Pancreas (tissue), 10 donors: Measurements from ENCODE around the gene SLC2A5. TPM values are rescaled to one million over a fixed set of nuclear protein-coding genes. Genes with fewer than 3 reads are reported as not detected.

Source experiments
- ATAC-seq, 4 donors: fragments of 200-7000 bp; cut with Tn5 transposase; one replicate each; pipeline versions ENCODE4 v1.8.0 to v1.9.1; 2020; ENCODE audit warnings: mild to moderate bottlenecking in 4 of 4, moderate library complexity in 4 of 4
- DNase-seq, 6 donors: peaks; one replicate each; pipeline ENCODE4 v3.0.0-alpha.2; 2020
- FAIRE-seq: peaks from 2 replicates; lab custom pipeline; 2012; peaks lifted over from hg19 to GRCh38; lab: Jason Lieb, UNC
- H3K27ac ChIP-seq, 4 donors: fragments of 200-600 bp; sonication (generic); 1 replicate in 3 of 4; 2 replicates in 1 of 4; pipeline versions ENCODE4 v1.5.0 to v1.8.0; 2020
- H3K27me3 ChIP-seq, 4 donors: fragments of 200-600 bp; one replicate each; pipeline ENCODE4 v1.8.0; 2021
- H3K36me3 ChIP-seq, 3 donors: fragments of 200-600 bp; sonication (generic) in 1 of 3; one replicate each; pipeline versions ENCODE4 v1.5.0 to v1.8.0; 2020 to 2021
- H3K4me1 ChIP-seq, 3 donors: fragments of 200-600 bp; one replicate each; pipeline ENCODE4 v1.8.0; 2021
- H3K4me3 ChIP-seq, 4 donors: fragments of 200-600 bp; sonication (generic) in 2 of 4; one replicate each; pipeline versions ENCODE4 v1.5.0 to v1.8.0; 2020 to 2021
- H3K9me3 ChIP-seq, 4 donors: fragments of 200-600 bp; one replicate each; pipeline ENCODE4 v1.8.0; 2021
- WGBS, 2 donors: extraction: QIAGEN DNeasy Blood & Tissue Kit; methylation state at CpG; one replicate each; pipeline ENCODE4 v1.1.7; 2013; 5-methylcytosine and 5-hydroxymethylcytosine counted together
- intact Hi-C, 3 donors: fragments of 100-400 bp; cut with DNase I; formaldehyde crosslinking; loops; one replicate each; pipeline versions ENCODE4 v1.11.1 to v1.14.2; 2022
- polyA plus RNA-seq, 2 donors: library from polyadenylated mRNA; stranded (reverse); fragments of 200-250 nt; gene quantifications; one replicate each; pipeline ENCODE4 v1.2.3, GENCODE V29; 2013
- total RNA-seq, 6 donors: library from RNA; stranded (reverse); fragmentation: NEBNext Ultra II Directional in 4 of 6; extraction: Animal tissue kit (Norgen Biotek cat#: 25700) in 4 of 6; gene quantifications; one replicate each; pipeline versions ENCODE4 v1.2.1 to v1.2.4, GENCODE V29; 2021 to 2023
- TF ChIP-seq, protein P1 (sequence below), 4 donors: fragments of 200-600 bp; sonication (generic) in 3 of 4; IDR thresholded peaks; one replicate each; pipeline versions ENCODE4 v1.5.0 to v1.8.0; 2021; ENCODE audit warnings: antibody characterized with exemption in 4 of 4
- donor health status: healthy with polysubstance abuse.
- donor health status: DM: no; HTN: no; CAD: no; lungs with moderate emphysema.
- donor health status: DM: no; HTN: no; CAD: no.
- donor health status: control.
- donor health status: control.
- donor health status: Bipolar disorder and iron deficiency.
- donor health status: DM: yes; HTN: yes; CAD: no.
- donor health status: DM: no; HTN: no; CAD: no.
- donor health status: DM: no; HTN: no; CAD: no.
- donor health status: DM: yes; HTN: yes; CAD: no.

Gene SLC2A5
- total and polyA plus RNA-seq, 8 donors, result 0.14 to 4.4 (median 0.53) TPM

DNA sequence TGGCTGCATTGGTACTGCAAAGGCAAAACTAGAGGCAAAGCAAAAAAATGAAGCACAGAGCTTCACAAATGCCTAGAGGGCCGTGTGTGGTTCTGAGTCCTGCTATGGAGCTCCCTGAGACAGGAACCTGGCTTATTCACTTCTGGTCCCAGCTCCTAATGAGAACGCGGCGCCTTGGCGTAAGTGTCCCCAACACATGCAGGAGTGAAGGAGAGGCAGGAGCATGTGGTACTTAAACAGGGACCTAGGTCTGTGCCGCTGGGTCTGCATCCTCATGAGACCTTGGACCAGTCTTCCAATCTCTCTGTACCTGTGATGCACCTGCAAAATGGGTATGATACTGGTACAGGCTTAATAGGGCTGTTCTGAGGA lies 28.8 kb downstream of the SLC2A5 start:
- no peak for DNase-seq
- intact Hi-C loops, result no loop called here
- Histone ChIP-seq H3K27me3 (no peaks in the 10 kb centered on the region), H3K36me3 (no peaks in the 10 kb centered on the region), H3K27ac (no peak overlapping the region), H3K4me1 (no peaks in the 10 kb centered on the region), H3K9me3 (no peaks in the 10 kb centered on the region), H3K4me3 (no peak overlapping the region)
- 90 to 94% methylated on average over 6 of the region's 6 CpGs for WGBS, 2 donors
- no peak for FAIRE-seq
- TF ChIP-seq, protein P1, sequence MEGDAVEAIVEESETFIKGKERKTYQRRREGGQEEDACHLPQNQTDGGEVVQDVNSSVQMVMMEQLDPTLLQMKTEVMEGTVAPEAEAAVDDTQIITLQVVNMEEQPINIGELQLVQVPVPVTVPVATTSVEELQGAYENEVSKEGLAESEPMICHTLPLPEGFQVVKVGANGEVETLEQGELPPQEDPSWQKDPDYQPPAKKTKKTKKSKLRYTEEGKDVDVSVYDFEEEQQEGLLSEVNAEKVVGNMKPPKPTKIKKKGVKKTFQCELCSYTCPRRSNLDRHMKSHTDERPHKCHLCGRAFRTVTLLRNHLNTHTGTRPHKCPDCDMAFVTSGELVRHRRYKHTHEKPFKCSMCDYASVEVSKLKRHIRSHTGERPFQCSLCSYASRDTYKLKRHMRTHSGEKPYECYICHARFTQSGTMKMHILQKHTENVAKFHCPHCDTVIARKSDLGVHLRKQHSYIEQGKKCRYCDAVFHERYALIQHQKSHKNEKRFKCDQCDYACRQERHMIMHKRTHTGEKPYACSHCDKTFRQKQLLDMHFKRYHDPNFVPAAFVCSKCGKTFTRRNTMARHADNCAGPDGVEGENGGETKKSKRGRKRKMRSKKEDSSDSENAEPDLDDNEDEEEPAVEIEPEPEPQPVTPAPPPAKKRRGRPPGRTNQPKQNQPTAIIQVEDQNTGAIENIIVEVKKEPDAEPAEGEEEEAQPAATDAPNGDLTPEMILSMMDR (IDR thresholded peaks at IDR 0.05), result no peak
- ATAC-seq, result no peak

DNA sequence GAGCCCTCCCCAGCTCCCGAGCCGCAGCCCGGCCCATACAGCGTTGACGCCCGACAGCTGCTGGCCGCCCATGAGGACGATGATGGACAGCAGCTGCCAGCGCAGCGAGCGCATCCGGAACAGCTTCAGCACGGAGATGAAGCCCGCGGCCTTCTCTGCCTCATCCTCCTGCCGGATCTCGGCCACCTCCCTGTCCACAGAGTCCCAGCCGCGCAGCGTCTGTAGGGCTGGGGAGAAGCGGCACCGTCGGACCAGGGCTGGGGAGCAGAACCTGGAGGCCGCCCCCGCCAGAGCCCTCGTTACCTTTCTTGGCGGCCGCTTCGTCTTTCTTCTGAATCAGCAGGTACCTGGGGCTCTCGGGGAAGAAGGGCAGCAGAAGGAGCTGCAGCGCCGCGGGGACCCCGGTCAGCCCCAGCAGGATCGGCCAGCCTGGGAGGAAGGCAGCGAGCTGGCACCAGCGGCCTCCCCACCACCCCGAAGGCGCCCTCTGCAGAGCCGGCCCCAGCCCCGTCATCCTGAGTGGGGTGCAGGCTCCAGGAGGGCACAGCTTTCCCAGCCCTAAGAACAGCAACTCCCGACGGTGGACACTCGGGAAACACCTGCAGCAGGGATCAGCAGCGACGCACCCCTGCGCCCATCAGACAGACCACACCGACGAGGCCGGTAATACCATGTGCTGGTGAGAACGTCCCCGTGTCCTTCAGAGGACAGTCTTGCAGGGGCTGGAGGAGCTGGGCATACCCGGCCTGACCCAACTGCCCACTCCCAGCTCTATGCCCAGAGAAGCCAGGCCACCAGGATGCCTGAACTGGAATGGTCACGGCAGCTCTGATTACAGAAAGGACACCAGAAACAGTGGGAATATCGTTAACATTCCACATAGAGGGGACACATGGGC lies 29.4 kb downstream of the SLC2A5 start:
- H3K4me3 ChIP-seq, result no peak overlapping the region
- intact Hi-C loops, result no loop called here
- no peaks in the 10 kb centered on the region for H3K27me3 ChIP-seq
- H3K27ac ChIP-seq, result no peak overlapping the region
- ATAC-seq, result no peak
- no peak for FAIRE-seq
- H3K4me1 ChIP-seq, result no peaks in the 10 kb centered on the region
- H3K36me3 ChIP-seq, result no peaks in the 10 kb centered on the region
- H3K9me3 ChIP-seq, result no peaks in the 10 kb centered on the region
- peak in 1 of 6 donors; percentile 67 for DNase-seq
- TF ChIP-seq, protein P1 (IDR thresholded peaks at IDR 0.05), result no peak
- WGBS, 2 donors, result 62 to 68% methylated on average over 49 to 55 of the region's 55 CpGs

DNA sequence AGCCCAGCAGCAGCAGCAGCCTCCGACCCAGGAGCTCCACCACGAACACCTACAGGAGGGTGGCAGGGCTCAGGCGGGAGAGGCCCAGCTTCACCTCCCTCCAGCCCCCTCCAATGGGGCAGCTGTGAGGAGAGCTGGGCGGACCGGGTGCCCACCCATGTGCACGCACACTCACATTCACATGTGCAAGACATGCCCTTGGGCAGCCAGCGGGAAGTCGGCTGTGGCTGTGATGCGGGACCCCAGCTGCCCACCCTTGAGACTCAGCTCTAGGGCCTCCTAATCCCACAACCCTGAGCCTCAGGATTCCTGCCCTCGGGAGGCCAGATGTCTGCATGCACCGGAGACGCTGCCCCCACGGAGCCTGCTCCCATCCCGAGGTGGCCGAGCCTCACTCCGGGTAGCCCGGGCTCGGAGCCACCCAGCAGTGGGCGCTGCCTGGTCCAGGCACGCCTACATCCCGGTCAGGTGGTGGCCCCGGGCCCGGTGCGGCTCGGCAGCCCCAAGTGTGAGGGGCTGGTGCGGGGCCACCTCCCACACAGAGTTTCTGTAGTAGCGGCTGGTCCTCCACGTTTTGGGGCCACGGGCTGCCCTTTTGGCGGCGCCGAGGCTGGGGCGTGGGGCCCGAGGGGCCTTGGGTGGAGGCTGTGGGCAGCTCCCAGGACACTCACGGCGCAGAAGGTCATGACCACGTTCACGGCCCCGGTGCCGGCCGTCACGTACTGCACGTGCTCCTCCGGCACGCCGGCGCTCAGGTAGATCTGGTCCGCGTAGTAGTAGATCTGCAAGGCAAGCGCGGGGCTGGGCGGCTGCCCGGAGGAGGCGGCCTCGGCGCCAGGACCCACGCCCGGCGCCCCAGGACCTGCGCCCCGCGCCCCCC lies 30.3 kb downstream of the SLC2A5 start:
- ATAC-seq, result peak in 3 of 4 donors; percentile 28 to 60 (median 42)
- Histone ChIP-seq H3K9me3 (no peaks in the 10 kb centered on the region), H3K4me1 (no peaks in the 10 kb centered on the region), H3K27me3 (no peaks in the 10 kb centered on the region), H3K36me3 (no peaks in the 10 kb centered on the region), H3K27ac (no peak overlapping the region), H3K4me3 (no peak overlapping the region)
- TF ChIP-seq, protein P1 (IDR thresholded peaks at IDR 0.05), result no peak
- DNase-seq, result no peak
- 31 to 47% methylated on average over 57 to 62 of the region's 62 CpGs for WGBS, 2 donors
- no peak for FAIRE-seq
- intact Hi-C loops, result no loop called here

DNA sequence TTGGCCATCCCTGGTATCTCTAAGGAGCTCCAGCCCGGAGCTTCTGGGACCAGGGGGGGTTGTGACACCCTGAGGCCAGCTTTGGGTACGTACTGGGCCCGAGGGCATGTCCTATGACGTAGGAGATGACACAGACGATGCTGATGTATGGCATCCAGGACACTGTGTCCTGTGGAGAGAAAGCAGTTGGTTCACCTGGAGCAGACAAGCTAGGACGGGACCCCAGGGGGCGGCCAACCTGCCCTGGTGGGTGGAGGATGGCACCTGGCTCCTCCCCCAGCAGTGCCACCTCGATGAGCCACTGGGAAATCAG lies 31.1 kb downstream of the SLC2A5 start:
- H3K9me3 ChIP-seq, result no peaks in the 10 kb centered on the region
- FAIRE-seq, result no peak
- intact Hi-C loops, result no loop called here
- 72 to 78% methylated on average over 8 of the region's 8 CpGs for WGBS, 2 donors
- no peaks in the 10 kb centered on the region for H3K36me3 ChIP-seq
- H3K4me3 ChIP-seq, result no peak overlapping the region
- H3K4me1 ChIP-seq, result no peaks in the 10 kb centered on the region
- no peak for ATAC-seq
- H3K27me3 ChIP-seq, result no peaks in the 10 kb centered on the region
- no peak overlapping the region for H3K27ac ChIP-seq
- TF ChIP-seq, protein P1 (IDR thresholded peaks at IDR 0.05), result no peak
- no peak for DNase-seq
